NCI-H1436 treated with DMSO at 0.1 percent for 48 hours (cell line): ENCODE results near the gene TAAR6.
"Not testable (repeated sequence)": the region's sequence is repeated elsewhere in the genome, so short reads cannot be mapped to it uniquely, and the experiment has no call there.

Source experiments
- DNase-seq: peaks from one replicate; lab custom pipeline; 2025; lab: John Stamatoyannopoulos, UW

The TAAR6 gene

DNA sequence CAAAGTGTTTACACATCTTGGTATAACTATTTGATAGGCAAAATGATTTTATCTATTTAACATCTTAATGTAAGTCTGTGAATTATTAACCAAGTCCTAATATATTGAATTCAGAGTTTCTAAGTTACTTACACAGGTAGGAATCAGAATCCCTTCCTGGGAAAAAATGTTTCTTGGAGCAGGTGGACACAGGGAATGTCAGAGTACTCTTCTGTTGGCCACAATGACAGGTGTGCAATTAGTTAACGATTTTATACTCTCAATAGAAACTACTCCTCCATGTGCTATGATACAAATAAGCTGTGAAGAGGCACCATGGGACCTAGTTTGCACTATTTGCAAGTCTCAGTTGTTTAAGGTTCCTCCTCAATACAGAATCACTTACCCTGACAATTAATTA is 20.2 kb downstream of the TAAR6 start:
- no peak for DNase-seq

GRCh38 chr6:132592855-132593254 is 22.7 kb downstream of the TAAR6 start:
- DNase-seq, result no peak

- no peak for DNase-seq
Observed at GRCh38 chr6:132596201-132596600, 26.1 kb downstream of the TAAR6 start.

- no peak for DNase-seq
Observed at GRCh38 chr6:132598473-132598872, 28.4 kb downstream of the TAAR6 start.

DNA sequence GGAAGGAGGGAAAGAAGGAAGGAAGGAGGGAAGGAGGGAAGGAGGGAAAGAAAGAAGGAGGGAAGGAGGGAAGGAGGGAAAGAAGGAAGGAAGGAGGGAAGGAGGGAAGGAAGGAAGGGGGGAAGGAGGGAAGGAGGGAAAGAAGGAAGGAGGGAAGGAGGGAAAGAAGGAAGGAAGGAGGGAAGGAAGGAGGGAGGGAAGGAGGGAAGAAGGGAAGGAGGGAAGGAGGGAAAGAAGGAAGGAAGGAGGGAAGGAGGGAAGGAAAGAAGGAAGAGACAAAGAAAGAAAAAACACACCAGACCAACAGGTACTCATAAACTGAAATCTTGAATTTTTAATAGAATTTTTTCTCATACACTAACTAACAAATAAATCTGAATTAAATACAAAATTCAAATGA is 30.8 kb downstream of the TAAR6 start:
- DNase-seq, result not testable (repeated sequence)

- DNase-seq, result no peak
Observed at GRCh38 chr6:132604635-132605152, 34.6 kb downstream of the TAAR6 start.

GRCh38 chr6:132607544-132608233 is 37.6 kb downstream of the TAAR6 start:
- no peak for DNase-seq

DNA sequence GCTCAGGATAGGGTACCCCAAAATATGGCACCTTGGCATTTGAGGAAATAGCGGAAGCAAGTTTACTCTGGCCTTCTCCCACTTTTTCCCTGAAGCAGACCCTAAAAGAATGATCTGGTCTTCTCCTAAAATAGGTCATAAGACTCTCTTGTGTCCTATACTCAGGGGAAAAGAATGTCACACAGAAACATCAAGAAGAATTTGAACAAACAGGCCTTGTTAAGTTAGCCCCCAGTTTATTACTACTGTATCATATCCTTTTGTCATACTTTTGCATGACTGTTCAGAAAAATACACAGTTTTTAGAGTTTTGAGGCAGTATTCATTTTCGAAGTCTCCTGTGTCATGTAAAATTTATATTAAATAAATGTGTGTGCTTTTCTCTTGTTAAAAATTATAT is 41.5 kb downstream of the TAAR6 start:
- no peak for DNase-seq

- DNase-seq, result no peak
Observed at GRCh38 chr6:132612449-132613108, 42.5 kb downstream of the TAAR6 start.

DNA sequence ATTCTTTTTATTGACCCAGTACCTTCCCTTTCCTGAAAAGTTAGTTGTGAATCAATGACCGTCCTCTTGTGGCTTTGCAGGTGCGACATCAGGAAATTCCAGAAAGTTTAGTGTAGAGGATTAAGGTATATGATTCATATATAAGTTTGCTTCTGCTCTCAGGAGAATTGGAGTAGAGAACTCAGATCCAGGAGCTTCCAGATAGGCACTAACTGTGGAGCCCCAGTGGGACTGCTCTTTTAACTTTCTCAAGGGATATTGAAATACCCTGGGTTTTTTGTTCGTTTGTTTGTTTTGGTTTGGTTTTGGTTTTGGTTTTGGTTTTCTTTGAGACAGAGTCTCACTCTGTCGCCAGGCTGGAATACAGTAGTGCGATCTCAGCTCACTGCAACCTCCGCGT is 44.4 kb downstream of the TAAR6 start:
- no peak for DNase-seq

GRCh38 chr6:132616677-132617076 is 46.6 kb downstream of the TAAR6 start:
- no peak for DNase-seq
